Heart left ventricle (tissue), 16 donors: ENCODE measurements around the gene AVPR2. TPM values are rescaled to one million over a fixed set of nuclear protein-coding genes. Genes with fewer than 3 reads are reported as not detected.

Experiments
- ATAC-seq, 4 donors: fragments of 200-7000 bp; cut with Tn5 transposase; one replicate each; pipeline ENCODE4 v1.9.1; 2020 to 2022; ENCODE audit warnings: moderate library complexity in 4 of 4, mild to moderate bottlenecking in 3 of 4, moderate number of reproducible peaks in 1 of 4
- DNase-seq, 5 donors: peaks; one replicate each; pipeline ENCODE4 v3.0.0-alpha.2; 2020
- H3K27ac ChIP-seq, 12 donors: fragments of 200-600 bp; sonication (generic) in 4 of 12; one replicate each; pipeline versions ENCODE4 v1.5.0 to v1.8.0; 2016 to 2022; ENCODE audit warnings: mild to moderate bottlenecking in 2 of 12
- H3K27me3 ChIP-seq, 9 donors: fragments of 200-600 bp; sonication (generic) in 2 of 9; one replicate each; pipeline versions ENCODE4 v1.5.1 to v1.8.0; 2016 to 2022; ENCODE audit warnings: mild to moderate bottlenecking in 3 of 9
- H3K36me3 ChIP-seq, 9 donors: fragments of 200-600 bp; sonication (generic) in 2 of 9; one replicate each; pipeline versions ENCODE4 v1.5.0 to v1.8.0; 2018 to 2022; ENCODE audit warnings: mild to moderate bottlenecking in 2 of 9
- H3K4me1 ChIP-seq, 12 donors: fragments of 200-600 bp; sonication (generic) in 4 of 12; one replicate each; pipeline versions ENCODE4 v1.5.0 to v1.8.0; 2016 to 2022; ENCODE audit warnings: mild to moderate bottlenecking in 3 of 12
- H3K4me3 ChIP-seq, 12 donors: fragments of 200-600 bp; sonication (generic) in 4 of 12; one replicate each; pipeline versions ENCODE4 v1.5.0 to v1.8.0; 2017 to 2022; ENCODE audit warnings: mild to moderate bottlenecking in 9 of 12, moderate library complexity in 4 of 12
- H3K9me3 ChIP-seq, 12 donors: fragments of 200-600 bp; sonication (generic) in 4 of 12; one replicate each; pipeline versions ENCODE4 v1.5.0 to v1.8.0; 2016 to 2022; ENCODE audit warnings: mild to moderate bottlenecking in 1 of 12
- POLR2A ChIP-seq, 2 donors: fragments of 450-650 bp; IDR thresholded peaks; one replicate each; pipeline ENCODE4 v1.6.1; 2017; ENCODE audit warnings: antibody characterized with exemption in 2 of 2, mild to moderate bottlenecking in 2 of 2, moderate library complexity in 2 of 2
- WGBS, 4 donors: extraction: QIAGEN DNeasy Blood & Tissue Kit in 2 of 4; methylation state at CpG; one replicate each; pipeline versions ENCODE4 v1.1.5 to v1.1.7; 2013 to 2018; 5-methylcytosine and 5-hydroxymethylcytosine counted together
- intact Hi-C, 10 donors: fragments of 100-400 bp; cut with DNase I; formaldehyde crosslinking; loops; one replicate each; pipeline versions ENCODE4 v1.11.1 to v1.14.2; 2022
- polyA plus RNA-seq, 2 donors: library from polyadenylated mRNA; stranded (reverse); fragments of 200-250 nt; gene quantifications; one replicate each; pipeline ENCODE4 v1.2.3, GENCODE V29; 2013
- total RNA-seq, 9 donors: library from RNA; depleted of rRNA in 2 of 9; stranded (reverse); fragments of >200 nt in 2 of 9; fragmentation: NEBNext Ultra II Directional in 3 of 9; extraction: Animal tissue kit (Norgen Biotek cat#: 25700) in 3 of 9; gene quantifications; one replicate each; pipeline versions ENCODE4 v1.1.0 to v1.2.4, GENCODE V29; 2016 to 2023
- TF ChIP-seq, protein P1 (sequence below), 12 donors: fragments of 200-600 bp; sonication (generic) in 4 of 12; IDR thresholded peaks; one replicate each; pipeline versions ENCODE4 v1.5.0 to v1.8.0; 2018 to 2022; ENCODE audit warnings: antibody characterized with exemption in 12 of 12, mild to moderate bottlenecking in 5 of 12
- donor health status: ischemic (EF 13 %, LVEDD 7.1; RV severe dilation, severe dysfunction).
- donor health status: healthy with polysubstance abuse.
- donor health status: DM: no; HTN: yes; CAD: no.
- donor health status: DM: no; HTN: no; CAD: no.
- donor health status: ischemic (EF 25% LVEDD 6.9; RV normal size, moderate dysfunction).
- donor health status: ischemic (EF 25% LVEDD 5.7; RV mildly dilated, moderate dysfunction).
- donor health status: healthy.
- donor health status: DM: yes; HTN: yes; CAD: no.
- donor health status: ischemic (EF 35%, LVEDD 5.7; RV mildly dilated, moderate dysfunction).
- donor health status: nonischemic (EF 11% LVEDD 7.7; RV severe dilation, severe dysfunction).
- donor health status: DM: yes; HTN: yes; CAD: no.
- donor health status: PGD.
- donor health status: ischemic (EF 29% LVEDD 5.4; RV normal size, mild dysfunction).
- donor health status: nonischemic (EF 23%, LVEDD 6.1; RV moderate dilation, normal function).

Gene AVPR2
- total and polyA plus RNA-seq, 11 donors: 2.2 to 10.5 (median 3.1) TPM

DNA sequence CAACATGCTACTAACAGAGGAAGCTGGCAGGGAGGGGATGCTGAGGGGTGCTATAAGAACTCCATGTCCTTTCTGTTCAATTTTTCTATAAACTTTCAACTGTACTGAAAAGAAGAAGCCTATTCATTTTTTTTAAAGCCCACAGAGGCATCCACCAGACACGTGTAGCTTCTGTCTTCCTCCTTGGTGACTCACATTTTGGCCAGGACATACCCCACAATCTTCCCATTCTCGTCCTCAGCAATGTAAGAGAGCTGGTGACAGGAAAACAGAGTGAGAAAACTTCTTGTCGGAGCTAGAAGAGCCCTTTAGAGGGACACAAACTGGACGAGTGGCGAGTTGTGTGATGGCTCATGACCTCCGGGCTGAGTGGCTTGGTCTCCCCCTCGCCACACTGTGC, 29.3 kb downstream of the AVPR2 start:
- intact Hi-C loops: no loop called here
- ATAC-seq (no peak), DNase-seq (no peak)
- Histone ChIP-seq H3K27ac (peak overlapping the region in 6 of 12 donors; percentile 61 to 82 (median 70)), H3K4me1 (peaks cover 0 to 34% (median 8%) of the 10 kb centered on the region in 12 donors), H3K27me3 (no peaks in the 10 kb centered on the region), H3K36me3 (peaks cover 0 to 41% (median 19%) of the 10 kb centered on the region in 9 donors), H3K9me3 (no peaks in the 10 kb centered on the region), H3K4me3 (peak overlapping the region in 11 of 12 donors; percentile 51 to 97 (median 75))
- 29 to 51% (median 38%) methylated on average over 7 of the region's 7 CpGs for WGBS, 4 donors
- TF ChIP-seq POLR2A (IDR thresholded peaks at IDR 0.05): no peak
- TF ChIP-seq, protein P1, sequence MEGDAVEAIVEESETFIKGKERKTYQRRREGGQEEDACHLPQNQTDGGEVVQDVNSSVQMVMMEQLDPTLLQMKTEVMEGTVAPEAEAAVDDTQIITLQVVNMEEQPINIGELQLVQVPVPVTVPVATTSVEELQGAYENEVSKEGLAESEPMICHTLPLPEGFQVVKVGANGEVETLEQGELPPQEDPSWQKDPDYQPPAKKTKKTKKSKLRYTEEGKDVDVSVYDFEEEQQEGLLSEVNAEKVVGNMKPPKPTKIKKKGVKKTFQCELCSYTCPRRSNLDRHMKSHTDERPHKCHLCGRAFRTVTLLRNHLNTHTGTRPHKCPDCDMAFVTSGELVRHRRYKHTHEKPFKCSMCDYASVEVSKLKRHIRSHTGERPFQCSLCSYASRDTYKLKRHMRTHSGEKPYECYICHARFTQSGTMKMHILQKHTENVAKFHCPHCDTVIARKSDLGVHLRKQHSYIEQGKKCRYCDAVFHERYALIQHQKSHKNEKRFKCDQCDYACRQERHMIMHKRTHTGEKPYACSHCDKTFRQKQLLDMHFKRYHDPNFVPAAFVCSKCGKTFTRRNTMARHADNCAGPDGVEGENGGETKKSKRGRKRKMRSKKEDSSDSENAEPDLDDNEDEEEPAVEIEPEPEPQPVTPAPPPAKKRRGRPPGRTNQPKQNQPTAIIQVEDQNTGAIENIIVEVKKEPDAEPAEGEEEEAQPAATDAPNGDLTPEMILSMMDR (IDR thresholded peaks at IDR 0.05): no peak

DNA sequence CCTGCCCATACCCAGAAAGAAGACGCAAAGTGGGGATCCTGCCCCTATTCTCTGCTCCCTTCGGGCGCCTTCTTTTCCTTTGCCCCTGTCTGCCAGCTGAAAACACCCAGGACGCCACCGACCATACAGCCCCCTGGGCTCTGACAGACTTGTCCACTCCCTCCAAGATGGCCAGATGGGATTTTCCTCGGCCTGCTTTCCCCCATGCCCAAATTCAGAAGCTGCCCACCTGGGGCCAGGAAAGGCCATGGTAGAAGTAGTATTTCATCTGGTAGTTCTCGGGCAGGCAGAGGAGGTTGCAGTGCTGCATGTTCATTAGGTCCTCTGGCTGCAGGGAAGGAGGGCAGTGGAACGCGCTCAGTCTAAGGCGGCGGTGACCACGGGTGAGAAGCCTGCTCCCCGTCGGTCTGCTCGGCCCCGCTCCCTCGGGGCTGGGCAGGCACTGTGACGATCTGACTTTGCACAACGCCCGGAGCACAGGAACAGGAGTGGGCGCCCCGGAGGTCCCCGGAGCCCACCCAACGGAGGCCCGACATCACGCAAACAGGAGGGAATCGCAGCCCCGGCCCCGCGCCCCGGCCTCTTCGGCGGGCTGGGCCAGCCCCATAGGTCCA, 29.8 kb downstream of the AVPR2 start:
- ATAC-seq: peak in 2 of 4 donors; percentile 2 to 10
- intact Hi-C loops: no loop called here
- peaks cover 0 to 29% (median 5%) of the 10 kb centered on the region in 12 donors for H3K4me1 ChIP-seq
- WGBS, 4 donors: 3 to 54% (median 19%) methylated on average over 8 to 33 of the region's 33 CpGs
- H3K27me3 ChIP-seq: no peaks in the 10 kb centered on the region
- peaks cover 0 to 39% (median 19%) of the 10 kb centered on the region in 9 donors for H3K36me3 ChIP-seq
- TF ChIP-seq, protein P1 (IDR thresholded peaks at IDR 0.05): no peak
- no peak for TF ChIP-seq POLR2A (IDR thresholded peaks at IDR 0.05)
- DNase-seq: no peak
- peak overlapping the region in 11 of 12 donors; percentile 61 to 82 (median 72) for H3K27ac ChIP-seq
- no peaks in the 10 kb centered on the region for H3K9me3 ChIP-seq
- H3K4me3 ChIP-seq: peak overlapping the region; percentile 43 to 97 (median 74)

DNA sequence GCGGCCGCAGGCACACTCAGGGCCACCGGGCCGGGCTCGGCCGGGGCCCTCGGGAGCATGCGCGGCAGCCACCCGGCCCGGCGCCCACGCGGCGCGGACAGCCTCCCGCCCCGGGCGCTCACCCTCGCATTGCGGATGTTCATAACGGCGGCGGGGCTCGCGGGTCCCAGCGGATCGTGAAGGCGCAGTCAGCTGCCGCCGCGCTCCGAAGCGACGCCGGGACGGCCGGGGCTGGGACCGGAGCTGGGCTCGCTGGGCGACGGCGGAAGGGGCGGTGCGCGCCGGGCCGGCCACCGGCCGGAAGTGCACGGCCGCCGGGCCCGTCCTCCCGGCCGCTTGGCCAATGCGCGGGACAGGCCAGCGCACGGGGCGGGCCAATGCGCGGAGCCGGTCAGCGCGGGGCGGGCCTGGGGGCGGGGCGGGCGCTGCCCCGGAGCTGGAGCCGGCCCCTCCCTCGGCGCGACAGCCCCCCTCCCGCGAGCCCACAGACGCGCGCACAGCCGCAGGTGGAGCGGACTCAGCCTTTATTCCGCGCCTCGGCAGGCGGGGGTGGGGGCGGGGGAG, 30.4 kb downstream of the AVPR2 start, which contains the start of gene NAA10:
Gene NAA10, minus strand, starts transcription at position 276 of the 564 bp plus-strand sequence. Its CDS starts 133 bp downstream, at position 143.
- Histone ChIP-seq H3K4me1 (peaks cover 0 to 23% (median 5%) of the 10 kb centered on the region in 12 donors), H3K4me3 (peak within 1 kb of the TSS; percentile 43 to 97 (median 74)), H3K36me3 (peaks cover 0 to 34% (median 19%) of the 10 kb centered on the region in 9 donors), H3K27ac (peak within 1 kb of the TSS in 11 of 12 donors; percentile 61 to 82 (median 72)), H3K27me3 (peaks cover 0 to under 1% (median 0%) of the 10 kb centered on the region in 9 donors), H3K9me3 (no peaks in the 10 kb centered on the region)
- peak in 1 of 2 donors; percentile 55 for TF ChIP-seq POLR2A (IDR thresholded peaks at IDR 0.05)
- TF ChIP-seq, protein P1 (IDR thresholded peaks at IDR 0.05): no peak
- DNase-seq: peak; percentile 74 to 85 (median 80)
- 0 to 27% (median 5%) methylated on average over 2 to 82 of the region's 87 CpGs for WGBS, 4 donors
- ATAC-seq: peak; percentile 92 to 98 (median 96)
- intact Hi-C loops: no loop called here

DNA sequence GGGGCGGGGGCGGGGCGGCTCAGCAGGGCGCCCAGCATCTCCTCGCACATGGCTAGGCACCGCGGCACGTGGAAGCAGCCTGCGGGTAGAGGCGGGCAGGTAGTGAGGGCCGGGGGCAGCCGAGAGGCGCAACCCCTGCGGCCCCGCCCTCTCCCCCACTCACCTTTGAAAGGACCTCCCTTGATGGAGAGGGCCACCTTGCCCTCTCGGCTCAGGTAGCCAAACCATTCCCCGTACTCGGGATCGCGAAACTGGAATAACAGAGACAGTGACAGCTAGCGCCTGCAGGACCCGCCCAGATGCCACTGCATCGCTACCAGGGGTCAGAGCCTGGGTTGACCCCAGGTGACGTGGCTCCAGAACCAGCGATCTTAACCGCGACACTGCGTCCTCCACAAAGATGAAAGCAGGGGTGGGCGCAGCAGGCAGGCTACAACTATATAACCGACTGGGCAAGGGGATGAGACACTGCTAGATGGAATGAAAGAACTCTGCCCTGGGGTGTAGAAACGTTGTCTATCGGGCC, 30.9 kb downstream of the AVPR2 start:
- H3K4me3 ChIP-seq: peak overlapping the region in 11 of 12 donors; percentile 23 to 97 (median 72)
- no peak for TF ChIP-seq POLR2A (IDR thresholded peaks at IDR 0.05)
- TF ChIP-seq, protein P1 (IDR thresholded peaks at IDR 0.05): no peak
- peaks cover 0 to 30% (median 16%) of the 10 kb centered on the region in 9 donors for H3K36me3 ChIP-seq
- WGBS, 4 donors: 14 to 58% (median 35%) methylated on average over 16 to 32 of the region's 32 CpGs
- peak in 1 of 4 donors; percentile 1 for ATAC-seq
- H3K27ac ChIP-seq: peak overlapping the region in 7 of 12 donors; percentile 29 to 77 (median 54)
- H3K9me3 ChIP-seq: no peaks in the 10 kb centered on the region
- H3K4me1 ChIP-seq: peaks cover 0 to 23% (median 5%) of the 10 kb centered on the region in 12 donors
- peaks cover 0 to 6% (median 0%) of the 10 kb centered on the region in 9 donors for H3K27me3 ChIP-seq
- DNase-seq: no peak
- intact Hi-C loops: no loop called here
